Trophoblast cell (in vitro differentiated cells and primary cell): ENCODE results near the gene ZNF474.
A peak's percentile ranks its signal among the peaks of the same experiment; 100 is the strongest.

ENCODE experiments used
- DNase-seq, 2 donors: peaks; one replicate each; pipeline ENCODE4 v3.0.0-alpha.2; 2016
- H2AFZ ChIP-seq: 2 replicates; pipeline ENCODE4 v1.6.1; 2013; ENCODE audit warnings: low read length, moderate library complexity, mild to moderate bottlenecking; ENCODE audit not compliant: insufficient read depth, poor library complexity
- H2AK5ac ChIP-seq: 2 replicates; pipeline ENCODE4 v1.6.1; 2013; ENCODE audit warnings: mild to moderate bottlenecking, low read length
- H2BK120ac ChIP-seq: 2 replicates; pipeline ENCODE4 v1.6.1; 2013; ENCODE audit warnings: low read length, mild to moderate bottlenecking, moderate library complexity; ENCODE audit not compliant: insufficient read depth, poor library complexity
- H2BK12ac ChIP-seq: 2 replicates; pipeline ENCODE4 v1.6.1; 2013; ENCODE audit warnings: mild to moderate bottlenecking, low read length, moderate library complexity
- H2BK5ac ChIP-seq: 2 replicates; pipeline ENCODE4 v1.6.1; 2013; ENCODE audit warnings: low read length, low read depth, moderate library complexity, mild to moderate bottlenecking; ENCODE audit not compliant: poor library complexity
- H3K14ac ChIP-seq: 2 replicates; pipeline ENCODE4 v1.6.1; 2013; ENCODE audit warnings: mild to moderate bottlenecking, low read length
- H3K18ac ChIP-seq: 2 replicates; pipeline ENCODE4 v1.6.1; 2013; ENCODE audit warnings: mild to moderate bottlenecking, low read length
- H3K23ac ChIP-seq: 2 replicates; pipeline ENCODE4 v1.6.1; 2013; ENCODE audit warnings: low read length
- H3K27ac ChIP-seq: 2 replicates; pipeline ENCODE4 v1.5.1; 2013; ENCODE audit warnings: low read depth, mild to moderate bottlenecking, inconsistent platforms, low read length, moderate library complexity
- H3K27me3 ChIP-seq: 2 replicates; pipeline ENCODE4 v1.6.1; 2013; ENCODE audit warnings: inconsistent platforms, mild to moderate bottlenecking, low read length, moderate library complexity; ENCODE audit not compliant: insufficient read depth
- H3K36me3 ChIP-seq, 2 experiments: 1 replicate in 1 of 2; 2 replicates in 1 of 2; pipeline ENCODE4 v1.6.1; 2013; ENCODE audit warnings: low read length in 2 of 2, mild to moderate bottlenecking in 2 of 2, moderate library complexity in 1 of 2; ENCODE audit not compliant: insufficient read depth in 2 of 2, control insufficient read depth in 1 of 2
- H3K4ac ChIP-seq: 2 replicates; pipeline ENCODE4 v1.6.1; 2013; ENCODE audit warnings: low read depth, mild to moderate bottlenecking, low read length, moderate library complexity
- H3K4me1 ChIP-seq, 2 experiments: 1 replicate in 1 of 2; 2 replicates in 1 of 2; pipeline ENCODE4 v1.6.1; 2013; ENCODE audit warnings: low read length in 2 of 2, mild to moderate bottlenecking in 2 of 2, moderate library complexity in 1 of 2; ENCODE audit not compliant: insufficient read depth in 2 of 2, control insufficient read depth in 1 of 2
- H3K4me2 ChIP-seq: 2 replicates; pipeline ENCODE4 v1.6.1; 2013; ENCODE audit warnings: inconsistent platforms, mild to moderate bottlenecking, low read length, moderate library complexity
- H3K4me3 ChIP-seq: 2 replicates; pipeline ENCODE4 v1.5.1; 2013; ENCODE audit warnings: mild to moderate bottlenecking, low read depth, low read length, inconsistent platforms
- H3K79me1 ChIP-seq: one replicate; pipeline ENCODE4 v1.6.1; 2013; ENCODE audit warnings: low read length
- H3K79me2 ChIP-seq: 2 replicates; pipeline ENCODE4 v1.6.1; 2013; ENCODE audit warnings: low read length, mild to moderate bottlenecking; ENCODE audit not compliant: control insufficient read depth, insufficient read depth, poor library complexity
- H3K9ac ChIP-seq: 2 replicates; pipeline ENCODE4 v1.6.1; 2013; ENCODE audit warnings: mild to moderate bottlenecking, low read length
- H3K9me3 ChIP-seq: 2 replicates; pipeline ENCODE4 v1.6.1; 2013; ENCODE audit warnings: low read depth, mild to moderate bottlenecking, control low read depth, inconsistent platforms, low read length; ENCODE audit not compliant: insufficient read depth
- H4K12ac ChIP-seq: 2 replicates; pipeline ENCODE4 v1.6.1; 2013; ENCODE audit warnings: low read depth, mild to moderate bottlenecking, low read length, moderate library complexity
- H4K8ac ChIP-seq: 2 replicates; pipeline ENCODE4 v1.6.1; 2013; ENCODE audit warnings: low read depth, mild to moderate bottlenecking, low read length, moderate library complexity
- H4K91ac ChIP-seq: one replicate; pipeline ENCODE4 v1.6.1; 2013; ENCODE audit warnings: low read depth, mild to moderate bottlenecking, low read length, moderate library complexity
- WGBS: extraction: QIAGEN DNeasy Blood & Tissue Kit; methylation state at CpG from one replicate; pipeline ENCODE4 v1.1.7; 2013; ENCODE audit warnings: missing lambda C conversion rate; ENCODE audit not compliant: insufficient read length, insufficient coverage; ENCODE audit errors: extremely low coverage; 5-methylcytosine and 5-hydroxymethylcytosine counted together

ZNF474 gene

GRCh38 chr5:122180863-122181548, 51.7 kb downstream of the ZNF474 start:
- Histone ChIP-seq H3K4me2 (no peak overlapping the region), H2BK12ac (no peak overlapping the region), H2AFZ (no peak overlapping the region), H2AK5ac (no peak overlapping the region), H2BK120ac (no peak overlapping the region), H3K36me3 (no peaks in the 10 kb centered on the region), H3K18ac (no peak overlapping the region), H3K79me1 (no peaks in the 10 kb centered on the region), H3K14ac (no peak overlapping the region), H3K27me3 (no peaks in the 10 kb centered on the region), H3K27ac (no peak overlapping the region), H3K4me3 (no peak overlapping the region), H4K91ac (no peak overlapping the region), H3K4ac (no peak overlapping the region), H3K23ac (no peak overlapping the region), H2BK5ac (no peak overlapping the region), H3K79me2 (no peaks in the 10 kb centered on the region), H4K12ac (no peak overlapping the region), H3K9ac (no peak overlapping the region), H3K4me1 (no peaks in the 10 kb centered on the region), H4K8ac (no peak overlapping the region), H3K9me3 (no peaks in the 10 kb centered on the region)
- no CpG with 5 or more reads among the region's 2 CpGs for WGBS
- DNase-seq = peak; percentile 10 to 85

- no peak overlapping the region for H4K91ac ChIP-seq
- H4K12ac ChIP-seq = no peak overlapping the region
- H3K79me2 ChIP-seq = no peaks in the 10 kb centered on the region
- no peak overlapping the region for H3K4ac ChIP-seq
- no peak for DNase-seq
- no peak overlapping the region for H2BK5ac ChIP-seq
- no CpG with 5 or more reads among the region's 2 CpGs for WGBS
- no peak overlapping the region for H4K8ac ChIP-seq
- no peak overlapping the region for H2BK120ac ChIP-seq
- H3K4me3 ChIP-seq = no peak overlapping the region
- no peak overlapping the region for H2BK12ac ChIP-seq
- no peak overlapping the region for H3K18ac ChIP-seq
- no peak overlapping the region for H3K14ac ChIP-seq
- H3K79me1 ChIP-seq = no peaks in the 10 kb centered on the region
- no peaks in the 10 kb centered on the region for H3K27me3 ChIP-seq
- H2AFZ ChIP-seq = no peak overlapping the region
- no peaks in the 10 kb centered on the region for H3K4me1 ChIP-seq
- no peak overlapping the region for H3K27ac ChIP-seq
- H3K9me3 ChIP-seq = no peaks in the 10 kb centered on the region
- no peaks in the 10 kb centered on the region for H3K36me3 ChIP-seq
- H3K4me2 ChIP-seq = no peak overlapping the region
- H2AK5ac ChIP-seq = no peak overlapping the region
- no peak overlapping the region for H3K9ac ChIP-seq
- no peak overlapping the region for H3K23ac ChIP-seq
These were observed 52.5 kb downstream of the ZNF474 start for GRCh38 chr5:122181863-122182262.

- H3K27ac ChIP-seq = no peak overlapping the region
- WGBS = no CpG with 5 or more reads among the region's 7 CpGs
- no peaks in the 10 kb centered on the region for H3K9me3 ChIP-seq
- H4K8ac ChIP-seq = no peak overlapping the region
- H3K79me1 ChIP-seq = no peaks in the 10 kb centered on the region
- no peaks in the 10 kb centered on the region for H3K79me2 ChIP-seq
- no peak overlapping the region for H3K23ac ChIP-seq
- no peak overlapping the region for H2BK12ac ChIP-seq
- H4K91ac ChIP-seq = no peak overlapping the region
- no peak overlapping the region for H3K9ac ChIP-seq
- H2AK5ac ChIP-seq = no peak overlapping the region
- peak; percentile 19 to 35 for DNase-seq
- H2AFZ ChIP-seq = no peak overlapping the region
- H3K14ac ChIP-seq = no peak overlapping the region
- H2BK120ac ChIP-seq = no peak overlapping the region
- H2BK5ac ChIP-seq = no peak overlapping the region
- no peaks in the 10 kb centered on the region for H3K4me1 ChIP-seq
- no peak overlapping the region for H3K4me2 ChIP-seq
- no peak overlapping the region for H3K4ac ChIP-seq
- no peaks in the 10 kb centered on the region for H3K36me3 ChIP-seq
- H3K18ac ChIP-seq = no peak overlapping the region
- H3K4me3 ChIP-seq = no peak overlapping the region
- H4K12ac ChIP-seq = no peak overlapping the region
- H3K27me3 ChIP-seq = no peaks in the 10 kb centered on the region
These were observed 53.2 kb downstream of the ZNF474 start for GRCh38 chr5:122182491-122182921.

- Histone ChIP-seq H3K4me1 (no peaks in the 10 kb centered on the region), H3K4ac (no peak overlapping the region), H3K4me2 (no peak overlapping the region), H2BK120ac (no peak overlapping the region), H2BK5ac (no peak overlapping the region), H3K4me3 (no peak overlapping the region), H2AFZ (no peak overlapping the region), H3K79me1 (no peaks in the 10 kb centered on the region), H3K9me3 (no peaks in the 10 kb centered on the region), H3K14ac (no peak overlapping the region), H3K27me3 (no peaks in the 10 kb centered on the region), H3K23ac (no peak overlapping the region), H4K12ac (no peak overlapping the region), H3K36me3 (no peaks in the 10 kb centered on the region), H3K9ac (no peak overlapping the region), H3K18ac (no peak overlapping the region), H3K79me2 (no peaks in the 10 kb centered on the region), H4K91ac (no peak overlapping the region), H2AK5ac (no peak overlapping the region), H3K27ac (no peak overlapping the region), H4K8ac (no peak overlapping the region), H2BK12ac (peak overlapping the region; percentile 38)
- WGBS = no CpG with 5 or more reads among the region's 7 CpGs
- DNase-seq = peak in 1 of 2 donors; percentile 13
These were observed 53.9 kb downstream of the ZNF474 start for GRCh38 chr5:122183098-122183787.
